GM12878 (cell line): ENCODE measurements around the gene ASB8. TPM values are rescaled to one million over a fixed set of nuclear protein-coding genes. Genes with fewer than 3 reads are reported as not detected.

Experiments used
- ATAC-seq: fragments of 200-7000 bp; cut with Tn5 transposase; 3 replicates; pipeline ENCODE4 v1.9.1; 2020; ENCODE audit warnings: mild to moderate bottlenecking, moderate library complexity
- BruUV-seq: library from RNA; stranded (reverse); fragments of 400-500 nt; replicated peaks from 2 replicates; lab custom pipeline; 2021; lab: Mats Ljungman, UMichigan
- CTCF ChIA-PET: fragments of 300-600 bp; sonication (Branson Sonifier 250); formaldehyde crosslinking; extraction: SDS; loops from one replicate; lab custom pipeline; 2021; ENCODE audit warnings: inconsistent platforms; lab: Yijun Ruan, JAX
- POLR2A ChIA-PET: fragments of 350-600 bp; formaldehyde crosslinking; extraction: SDS; loops from one replicate; lab custom pipeline; 2021; ENCODE audit warnings: inconsistent platforms; lab: Charles Lee
- RAD21 ChIA-PET: fragments of 300-600 bp; sonication (Branson Sonifier 250); formaldehyde crosslinking; loops from one replicate; lab custom pipeline; 2023; ENCODE audit warnings: antibody characterized with exemption; ENCODE audit not compliant: unreplicated experiment; lab: Charles Lee
- SMC1A ChIA-PET: fragments of 300-600 bp; sonication (Branson Sonifier 250); formaldehyde crosslinking; loops from one replicate; lab custom pipeline; 2023; ENCODE audit not compliant: unreplicated experiment, uncharacterized antibody; lab: Charles Lee
- DNase-seq: peaks from one replicate; pipeline ENCODE4 v3.0.0-alpha.2; 2011; ENCODE audit warnings: low read depth, low spot score
- FAIRE-seq: peaks from 3 replicates; lab custom pipeline; 2011; peaks lifted over from hg19 to GRCh38; lab: Jason Lieb, UNC
- H2AFZ ChIP-seq: 2 replicates; pipeline ENCODE4 v1.6.0; 2011; ENCODE audit warnings: low read depth, low read length, control low read depth; ENCODE audit not compliant: control insufficient read depth
- H3K27ac ChIP-seq: 2 replicates; pipeline ENCODE4 v1.5.1; 2011; ENCODE audit warnings: control low read depth; ENCODE audit not compliant: control insufficient read depth, insufficient read depth
- H3K27me3 ChIP-seq, 2 experiments: replicated peaks in 1 of 2; 2 replicates each; pipeline versions ENCODE4 v1.6.0 to v1.6.1; 2011; ENCODE audit warnings: low read length in 1 of 2; ENCODE audit not compliant: control insufficient read depth in 2 of 2, insufficient read depth in 2 of 2
- H3K36me3 ChIP-seq, 2 experiments: 2 replicates each; pipeline ENCODE4 v1.5.1; 2011; ENCODE audit warnings: low read length in 1 of 2; ENCODE audit not compliant: control insufficient read depth in 2 of 2, insufficient read depth in 2 of 2
- H3K4me1 ChIP-seq: 2 replicates; pipeline ENCODE4 v1.6.1; 2011; ENCODE audit warnings: mild to moderate bottlenecking, low read length, moderate library complexity, mixed read lengths; ENCODE audit not compliant: control insufficient read depth, insufficient read depth
- H3K4me2 ChIP-seq: 2 replicates; pipeline ENCODE4 v1.6.0; 2011; ENCODE audit warnings: control low read depth; ENCODE audit not compliant: control insufficient read depth, insufficient read depth
- H3K4me3 ChIP-seq: fragments of 200-600 bp; sonication (generic); 2 replicates; pipeline ENCODE4 v1.5.1; 2016
- H3K79me2 ChIP-seq: 2 replicates; pipeline ENCODE4 v1.6.0; 2011; ENCODE audit warnings: low read length; ENCODE audit not compliant: control insufficient read depth, insufficient read depth
- H3K9ac ChIP-seq: 2 replicates; pipeline ENCODE4 v1.8.0; 2011; ENCODE audit warnings: low read length, control low read depth, mixed read lengths; ENCODE audit not compliant: control insufficient read depth, insufficient read depth
- H3K9me3 ChIP-seq: replicated peaks from 3 replicates; pipeline ENCODE4 v1.5.1; 2011; ENCODE audit warnings: mild to moderate bottlenecking, low read length; ENCODE audit not compliant: control insufficient read depth, insufficient read depth
- H4K20me1 ChIP-seq: 2 replicates; pipeline ENCODE4 v1.6.0; 2011; ENCODE audit not compliant: control insufficient read depth, insufficient read depth
- BCL11A ChIP-seq: IDR thresholded peaks from 2 replicates; pipeline ENCODE4 v1.6.1; 2011; ENCODE audit warnings: low read depth, low read length
- ESRRA ChIP-seq: IDR thresholded peaks from 2 replicates; pipeline ENCODE4 v1.6.1; 2012; ENCODE audit warnings: mild to moderate bottlenecking, low read length, improper control_type of control experiment
- MYB ChIP-seq: fragments of 150-350 bp; IDR thresholded peaks from 2 replicates; pipeline ENCODE4 v1.6.1; 2014; ENCODE audit warnings: mild to moderate bottlenecking, low read depth, low read length, borderline replicate concordance
- NFXL1 ChIP-seq: fragments of 450-650 bp; IDR thresholded peaks from 2 replicates; pipeline ENCODE4 v1.6.1; 2017; ENCODE audit warnings: antibody characterized with exemption, mild to moderate bottlenecking, borderline replicate concordance
- NR2F1 ChIP-seq: fragments of 450-650 bp; conservative IDR thresholded peaks from 2 replicates; pipeline ENCODE4 v1.6.1; 2017; ENCODE audit warnings: mild to moderate bottlenecking
- NRF1 ChIP-seq: conservative IDR thresholded peaks from 2 replicates; pipeline ENCODE4 v1.6.1; 2011; ENCODE audit warnings: mild to moderate bottlenecking, low read depth, low read length, improper control_type of control experiment
- PML ChIP-seq: IDR thresholded peaks from 2 replicates; pipeline ENCODE4 v1.6.1; 2012; ENCODE audit warnings: low read length, inconsistent platforms
- RFX5 ChIP-seq: IDR thresholded peaks from 2 replicates; pipeline ENCODE4 v1.6.1; 2011; ENCODE audit warnings: low read depth, low read length, improper control_type of control experiment
- SREBF1 ChIP-seq: IDR thresholded peaks from 2 replicates; pipeline ENCODE4 v1.6.1; 2012; ENCODE audit warnings: mild to moderate bottlenecking, low read length
- TCF12 ChIP-seq: IDR thresholded peaks from 2 replicates; pipeline ENCODE4 v1.6.1; 2011; ENCODE audit warnings: low read depth, mild to moderate bottlenecking, low read length
- TCF3 ChIP-seq: IDR thresholded peaks from 2 replicates; pipeline ENCODE4 v1.6.1; 2012; ENCODE audit warnings: low read depth, mild to moderate bottlenecking, low read length, borderline replicate concordance; ENCODE audit not compliant: insufficient read depth
- ZNF274 ChIP-seq: IDR thresholded peaks from one replicate; pipeline ENCODE4 v1.8.0; 2011; ENCODE audit not compliant: insufficient read length, insufficient read depth
- WGBS: methylation state at CpG from one replicate; pipeline ENCODE4 v1.1.6; 2016; ENCODE audit warnings: low lambda C conversion rate; ENCODE audit not compliant: insufficient replicate concordance, insufficient coverage; ENCODE audit errors: missing lambda C conversion rate; 5-methylcytosine and 5-hydroxymethylcytosine counted together
- in situ Hi-C: fragments of 300-500 bp; cut with MboI; formaldehyde crosslinking; loops from 9 replicates; pipeline ENCODE4 v1.14.3; 2018; ENCODE audit warnings: mixed read lengths
- intact Hi-C: fragments of 100-400 bp; cut with micrococcal nuclease; formaldehyde crosslinking; loops from one replicate; pipeline ENCODE4 v1.14.2; 2022; ENCODE audit not compliant: unreplicated experiment
- polyA plus RNA-seq, 11 experiments: library from polyadenylated mRNA; depleted of rRNA in 4 of 11; unstranded in 6 of 11; stranded (reverse) in 5 of 11; fragments of >200 nt; fragmentation: Nextera tagmentation in 4 of 11; fragmentation: Illumina TruSeq in 1 of 11; extraction: Ambion mirVana in 4 of 11; extraction: Trizol in 1 of 11; gene quantifications; 1 replicate in 1 of 11; 2 replicates in 10 of 11; pipeline versions ENCODE4 v1.2.1 to v1.2.3, GENCODE V29; 2011 to 2016; ENCODE audit warnings: inconsistent platforms in 2 of 11, missing spikeins in 2 of 11, low read depth in 1 of 11
- total RNA-seq, 4 experiments: library from RNA; depleted of rRNA in 3 of 4; stranded (reverse); fragments of >200 nt in 3 of 4; fragmentation: Illumina TruSeq in 1 of 4; extraction: Trizol in 1 of 4; gene quantifications; 2 replicates each; pipeline versions ENCODE4 v1.2.1 to v1.2.3, GENCODE V29; 2013 to 2021
- TF ChIP-seq, protein P1 (sequence below): fragments of 450-650 bp; IDR thresholded peaks from 2 replicates; pipeline ENCODE4 v1.6.1; 2017; ENCODE audit warnings: antibody characterized with exemption, mild to moderate bottlenecking, moderate library complexity
- TF ChIP-seq, protein P2 (sequence below): IDR thresholded peaks from 2 replicates; pipeline ENCODE4 v1.6.1; 2011; ENCODE audit warnings: borderline replicate concordance, low read depth, mild to moderate bottlenecking, moderate library complexity, mixed read lengths, low read length; ENCODE audit not compliant: insufficient read depth; ENCODE audit errors: extremely low read length
- TF ChIP-seq, protein P3 (sequence below): fragments of 450-650 bp; IDR thresholded peaks from 2 replicates; pipeline ENCODE4 v1.6.1; 2017; ENCODE audit warnings: mild to moderate bottlenecking, moderate library complexity
- TF ChIP-seq, protein P4 (sequence below): IDR thresholded peaks from 2 replicates; pipeline ENCODE4 v1.6.1; 2012; ENCODE audit warnings: low read depth, low read length, improper control_type of control experiment

Gene ASB8
- total and polyA plus RNA-seq, 10 of the 15 experiments (the other 5 are each of a cell fraction or from before 2014, with no cell fraction given) = 23.7 to 48.0 (median 29.1) TPM

DNA sequence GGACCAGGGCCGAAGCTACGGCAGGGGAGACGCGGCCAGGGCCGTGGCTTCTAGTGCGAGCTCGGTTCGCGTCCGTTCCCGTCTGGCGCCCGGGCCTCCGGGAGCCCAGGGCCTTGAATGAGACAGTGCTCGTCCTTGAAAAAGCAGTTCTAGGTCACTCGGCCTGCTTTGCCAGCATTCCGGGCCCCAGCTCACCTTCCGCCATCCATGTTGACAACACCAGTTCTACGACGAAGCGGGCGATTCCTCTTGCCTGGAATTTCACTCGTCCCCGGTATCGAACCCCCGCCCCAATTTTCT, 41.3 kb upstream of the ASB8 start:
- Histone ChIP-seq H4K20me1 (no peaks in the 10 kb centered on the region), H3K4me1 (0 out of 2 replicates have a peak, but pooled peaks cover 3% of the 10 kb centered on the region), H3K79me2 (peaks cover 13% of the 10 kb centered on the region), H3K27ac (peak overlapping the region; percentile 99), H3K9me3 (peaks cover 1% of the 10 kb centered on the region; the same call in 1 of the 3 replicates), H3K9ac (peak overlapping the region; percentile 100), H3K27me3 (no peaks in the 10 kb centered on the region), H3K4me2 (peak overlapping the region; percentile 91), H3K36me3 (no peaks in the 10 kb centered on the region), H3K4me3 (peak overlapping the region; percentile 86), H2AFZ (peak overlapping the region; percentile 100)
- POLR2A ChIA-PET = interaction anchor here (0.5 to 1.7 kb wide), 4 partner anchors 42 to 1925 kb away, joined by 3 to 8 read pairs (median 4); partner anchors contain the start of genes ASB8 and SENP1
- BruUV-seq = TSS peak; percentile 88
- SMC1A ChIA-PET = interaction anchor here (0.6 to 2.1 kb wide), 5 partner anchors 10 to 552 kb away, joined by 3 to 6 read pairs (median 3); no protein-coding TSS in a partner anchor
- RAD21 ChIA-PET = interaction anchor here (1.4 to 2.0 kb wide), 4 partner anchors 9 to 419 kb away, joined by 4 to 10 read pairs (median 6); partner anchors contain the start of genes SENP1 and VDR
- whole genome bisulfite sequencing = 19% methylated on average over 26 of the region's 26 CpGs
- ATAC-seq (peak; percentile 52), DNase-seq (no peak), FAIRE-seq (no peak)
- intact Hi-C loops (loop anchor here (10.0 kb wide), 1 partner anchor 156 kb away; the partner anchor contains the start of gene ZNF641), in situ Hi-C loops (no loop called here)
- CTCF ChIA-PET = interaction anchor here (1.0 to 3.4 kb wide), 11 partner anchors 9 to 420 kb away, joined by 3 to 28 read pairs (median 6); partner anchors contain the start of gene ASB8
- TF ChIP-seq RFX5 = no peak
- TF ChIP-seq NRF1 = no peak
- TF ChIP-seq TCF3 = no peak
- TF ChIP-seq, protein P1, sequence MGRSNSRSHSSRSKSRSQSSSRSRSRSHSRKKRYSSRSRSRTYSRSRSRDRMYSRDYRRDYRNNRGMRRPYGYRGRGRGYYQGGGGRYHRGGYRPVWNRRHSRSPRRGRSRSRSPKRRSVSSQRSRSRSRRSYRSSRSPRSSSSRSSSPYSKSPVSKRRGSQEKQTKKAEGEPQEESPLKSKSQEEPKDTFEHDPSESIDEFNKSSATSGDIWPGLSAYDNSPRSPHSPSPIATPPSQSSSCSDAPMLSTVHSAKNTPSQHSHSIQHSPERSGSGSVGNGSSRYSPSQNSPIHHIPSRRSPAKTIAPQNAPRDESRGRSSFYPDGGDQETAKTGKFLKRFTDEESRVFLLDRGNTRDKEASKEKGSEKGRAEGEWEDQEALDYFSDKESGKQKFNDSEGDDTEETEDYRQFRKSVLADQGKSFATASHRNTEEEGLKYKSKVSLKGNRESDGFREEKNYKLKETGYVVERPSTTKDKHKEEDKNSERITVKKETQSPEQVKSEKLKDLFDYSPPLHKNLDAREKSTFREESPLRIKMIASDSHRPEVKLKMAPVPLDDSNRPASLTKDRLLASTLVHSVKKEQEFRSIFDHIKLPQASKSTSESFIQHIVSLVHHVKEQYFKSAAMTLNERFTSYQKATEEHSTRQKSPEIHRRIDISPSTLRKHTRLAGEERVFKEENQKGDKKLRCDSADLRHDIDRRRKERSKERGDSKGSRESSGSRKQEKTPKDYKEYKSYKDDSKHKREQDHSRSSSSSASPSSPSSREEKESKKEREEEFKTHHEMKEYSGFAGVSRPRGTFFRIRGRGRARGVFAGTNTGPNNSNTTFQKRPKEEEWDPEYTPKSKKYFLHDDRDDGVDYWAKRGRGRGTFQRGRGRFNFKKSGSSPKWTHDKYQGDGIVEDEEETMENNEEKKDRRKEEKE = no peak
- no peak for TF ChIP-seq ZNF274
- no peak for TF ChIP-seq MYB
- TF ChIP-seq SREBF1 = no peak
- TF ChIP-seq, protein P2, sequence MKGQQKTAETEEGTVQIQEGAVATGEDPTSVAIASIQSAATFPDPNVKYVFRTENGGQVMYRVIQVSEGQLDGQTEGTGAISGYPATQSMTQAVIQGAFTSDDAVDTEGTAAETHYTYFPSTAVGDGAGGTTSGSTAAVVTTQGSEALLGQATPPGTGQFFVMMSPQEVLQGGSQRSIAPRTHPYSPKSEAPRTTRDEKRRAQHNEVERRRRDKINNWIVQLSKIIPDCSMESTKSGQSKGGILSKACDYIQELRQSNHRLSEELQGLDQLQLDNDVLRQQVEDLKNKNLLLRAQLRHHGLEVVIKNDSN = no peak
- TF ChIP-seq, protein P3, sequence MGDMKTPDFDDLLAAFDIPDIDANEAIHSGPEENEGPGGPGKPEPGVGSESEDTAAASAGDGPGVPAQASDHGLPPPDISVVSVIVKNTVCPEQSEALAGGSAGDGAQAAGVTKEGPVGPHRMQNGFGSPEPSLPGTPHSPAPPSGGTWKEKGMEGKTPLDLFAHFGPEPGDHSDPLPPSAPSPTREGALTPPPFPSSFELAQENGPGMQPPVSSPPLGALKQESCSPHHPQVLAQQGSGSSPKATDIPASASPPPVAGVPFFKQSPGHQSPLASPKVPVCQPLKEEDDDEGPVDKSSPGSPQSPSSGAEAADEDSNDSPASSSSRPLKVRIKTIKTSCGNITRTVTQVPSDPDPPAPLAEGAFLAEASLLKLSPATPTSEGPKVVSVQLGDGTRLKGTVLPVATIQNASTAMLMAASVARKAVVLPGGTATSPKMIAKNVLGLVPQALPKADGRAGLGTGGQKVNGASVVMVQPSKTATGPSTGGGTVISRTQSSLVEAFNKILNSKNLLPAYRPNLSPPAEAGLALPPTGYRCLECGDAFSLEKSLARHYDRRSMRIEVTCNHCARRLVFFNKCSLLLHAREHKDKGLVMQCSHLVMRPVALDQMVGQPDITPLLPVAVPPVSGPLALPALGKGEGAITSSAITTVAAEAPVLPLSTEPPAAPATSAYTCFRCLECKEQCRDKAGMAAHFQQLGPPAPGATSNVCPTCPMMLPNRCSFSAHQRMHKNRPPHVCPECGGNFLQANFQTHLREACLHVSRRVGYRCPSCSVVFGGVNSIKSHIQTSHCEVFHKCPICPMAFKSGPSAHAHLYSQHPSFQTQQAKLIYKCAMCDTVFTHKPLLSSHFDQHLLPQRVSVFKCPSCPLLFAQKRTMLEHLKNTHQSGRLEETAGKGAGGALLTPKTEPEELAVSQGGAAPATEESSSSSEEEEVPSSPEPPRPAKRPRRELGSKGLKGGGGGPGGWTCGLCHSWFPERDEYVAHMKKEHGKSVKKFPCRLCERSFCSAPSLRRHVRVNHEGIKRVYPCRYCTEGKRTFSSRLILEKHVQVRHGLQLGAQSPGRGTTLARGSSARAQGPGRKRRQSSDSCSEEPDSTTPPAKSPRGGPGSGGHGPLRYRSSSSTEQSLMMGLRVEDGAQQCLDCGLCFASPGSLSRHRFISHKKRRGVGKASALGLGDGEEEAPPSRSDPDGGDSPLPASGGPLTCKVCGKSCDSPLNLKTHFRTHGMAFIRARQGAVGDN = 0 out of 2 replicates have a peak, but pooled peaks have one; percentile 6
- no peak for TF ChIP-seq NR2F1
- TF ChIP-seq ESRRA = peak; percentile 87; the same call in 1 of the 2 replicates
- no peak for TF ChIP-seq BCL11A
- TF ChIP-seq NFXL1 = no peak
- TF ChIP-seq, protein P4, sequence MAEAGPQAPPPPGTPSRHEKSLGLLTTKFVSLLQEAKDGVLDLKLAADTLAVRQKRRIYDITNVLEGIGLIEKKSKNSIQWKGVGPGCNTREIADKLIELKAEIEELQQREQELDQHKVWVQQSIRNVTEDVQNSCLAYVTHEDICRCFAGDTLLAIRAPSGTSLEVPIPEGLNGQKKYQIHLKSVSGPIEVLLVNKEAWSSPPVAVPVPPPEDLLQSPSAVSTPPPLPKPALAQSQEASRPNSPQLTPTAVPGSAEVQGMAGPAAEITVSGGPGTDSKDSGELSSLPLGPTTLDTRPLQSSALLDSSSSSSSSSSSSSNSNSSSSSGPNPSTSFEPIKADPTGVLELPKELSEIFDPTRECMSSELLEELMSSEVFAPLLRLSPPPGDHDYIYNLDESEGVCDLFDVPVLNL = no peak
- no peak for TF ChIP-seq PML
- no peak for TF ChIP-seq TCF12
